HG03342 (cell line): Measurements from ENCODE around the gene DNTT.

Experiments
- ATAC-seq: cut with Tn5 transposase; IDR thresholded peaks from one replicate; pipeline ENCODE4 v1.9.1; 2021; ENCODE audit warnings: mild to moderate bottlenecking, moderate library complexity; ENCODE audit not compliant: unreplicated experiment

Gene DNTT

DNA sequence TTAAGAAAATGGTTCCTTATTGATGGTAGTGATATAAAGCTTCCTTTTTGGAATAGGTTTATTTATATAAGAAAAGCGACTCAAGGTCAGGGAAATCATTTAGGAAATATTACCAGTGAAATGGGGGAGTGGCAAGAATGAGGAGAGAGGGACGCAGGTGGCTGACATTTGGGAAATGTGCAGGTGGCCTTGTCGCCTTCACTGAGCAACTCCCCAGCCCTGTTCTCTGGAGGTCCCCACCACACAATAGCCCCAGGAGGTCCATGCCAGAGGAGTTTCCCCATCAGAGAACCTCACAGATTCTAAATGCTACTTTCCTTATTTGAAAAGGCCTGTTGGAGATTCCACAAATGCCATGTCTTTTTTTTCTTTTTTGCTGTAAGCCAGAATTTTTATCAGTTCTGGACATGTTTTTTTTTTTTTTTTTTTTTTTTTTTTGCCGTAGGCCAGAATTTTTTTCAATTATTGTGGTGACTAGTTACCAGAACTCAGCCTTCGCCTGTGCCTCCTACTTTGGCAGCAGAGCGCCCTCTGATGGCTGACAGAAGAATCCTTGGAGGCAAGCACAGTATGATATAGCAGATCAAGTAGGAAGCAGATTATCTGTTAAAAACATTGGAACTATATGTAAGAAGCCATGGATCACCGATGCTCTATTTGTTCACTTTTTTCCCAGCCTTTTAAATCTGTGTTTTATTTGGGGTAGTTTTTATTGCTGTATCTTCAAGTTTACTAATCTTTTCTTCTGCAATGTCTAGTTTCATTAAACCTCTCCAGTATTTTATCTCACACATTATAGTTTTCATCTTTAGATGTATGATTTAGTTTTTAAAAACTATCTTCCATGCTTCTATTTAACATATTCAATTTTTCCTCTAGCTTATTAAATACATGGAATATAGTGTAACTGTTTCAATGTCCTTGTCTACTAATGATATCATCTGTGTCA lies 36.0 kb downstream of the DNTT start:
- ATAC-seq, result peak; percentile 71

DNA sequence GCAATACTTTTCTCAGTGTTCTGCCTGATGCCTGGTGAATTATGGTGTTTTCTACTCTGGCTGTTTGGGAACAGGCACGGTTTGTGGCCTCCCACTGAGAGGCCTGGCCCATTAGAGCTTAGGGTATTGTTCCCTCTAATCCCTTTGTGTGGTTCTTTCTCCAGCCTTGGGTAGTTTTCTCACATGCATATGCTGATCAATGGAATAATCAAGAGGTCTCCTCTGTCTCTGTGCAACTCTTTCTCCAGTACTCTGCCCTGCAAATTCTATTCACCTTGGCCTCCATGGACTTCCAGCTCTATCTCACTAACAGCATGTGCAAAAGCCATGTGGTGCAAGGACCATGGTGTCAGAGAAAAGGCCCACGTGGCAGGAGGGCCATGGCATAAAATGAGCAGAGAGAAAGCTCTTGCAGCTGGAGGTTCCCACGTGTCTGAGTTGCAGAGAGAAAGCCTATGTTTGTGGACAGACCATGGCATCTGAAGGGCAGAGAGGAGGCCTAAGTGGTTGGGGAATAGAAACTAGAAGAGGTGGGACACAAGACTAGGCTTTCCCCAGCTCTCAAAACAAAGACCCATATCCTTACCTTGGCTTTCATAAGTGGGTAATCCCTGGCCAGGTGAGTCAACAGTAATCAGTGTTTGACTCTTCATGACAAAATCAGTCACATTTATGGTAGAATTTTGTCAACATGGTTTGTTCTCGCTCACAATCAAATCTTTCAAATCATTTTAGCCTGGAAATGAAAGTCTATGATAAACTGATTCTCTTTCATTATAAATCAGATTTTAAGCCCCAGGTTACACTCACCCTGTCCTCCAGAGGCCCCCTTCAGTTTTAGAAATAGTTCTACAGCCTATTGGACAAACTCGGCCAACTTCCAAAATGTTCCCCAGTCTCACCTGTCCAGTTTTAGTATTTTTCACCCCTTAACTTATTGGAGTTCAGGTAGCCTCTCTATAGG lies 37.3 kb downstream of the DNTT start:
- no peak for ATAC-seq

DNA sequence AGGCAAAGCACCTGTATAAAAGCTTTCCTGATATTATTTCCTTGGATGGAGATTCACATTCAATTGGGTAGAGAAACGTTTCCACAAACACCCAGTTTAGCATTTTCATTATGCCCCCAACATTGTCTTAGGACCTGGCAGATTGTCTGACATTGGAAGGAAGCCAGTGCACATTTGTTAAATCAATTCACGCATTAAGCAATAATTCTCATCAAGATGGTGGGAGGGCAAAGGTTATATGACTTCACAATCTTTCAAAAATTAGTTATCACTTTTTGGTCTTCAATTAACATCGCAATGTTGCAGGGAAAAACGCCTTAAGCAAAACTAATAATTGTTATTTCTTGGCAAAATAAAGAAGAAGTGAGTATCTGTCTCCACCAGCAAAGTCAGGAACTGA lies 38.2 kb downstream of the DNTT start:
- ATAC-seq, result no peak

DNA sequence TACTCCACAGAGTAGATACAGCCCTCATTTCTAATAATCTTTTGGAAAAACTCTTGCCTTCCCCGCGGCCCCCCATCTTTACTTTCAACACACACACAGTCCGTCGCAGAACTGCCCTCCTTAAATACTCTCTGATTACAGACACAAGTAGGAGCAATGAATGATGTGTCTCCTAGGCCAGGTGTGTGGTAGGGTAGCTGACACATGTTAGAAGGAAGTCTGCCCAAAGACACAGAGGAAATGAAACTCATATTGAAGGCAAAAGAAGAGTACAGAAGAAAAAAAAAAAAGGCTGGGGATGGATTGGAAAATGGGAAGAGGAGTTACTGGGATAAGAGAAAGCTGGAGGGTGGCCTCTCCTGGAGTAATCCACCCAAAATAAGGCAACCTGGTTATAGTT lies 39.9 kb downstream of the DNTT start:
- ATAC-seq, result no peak

DNA sequence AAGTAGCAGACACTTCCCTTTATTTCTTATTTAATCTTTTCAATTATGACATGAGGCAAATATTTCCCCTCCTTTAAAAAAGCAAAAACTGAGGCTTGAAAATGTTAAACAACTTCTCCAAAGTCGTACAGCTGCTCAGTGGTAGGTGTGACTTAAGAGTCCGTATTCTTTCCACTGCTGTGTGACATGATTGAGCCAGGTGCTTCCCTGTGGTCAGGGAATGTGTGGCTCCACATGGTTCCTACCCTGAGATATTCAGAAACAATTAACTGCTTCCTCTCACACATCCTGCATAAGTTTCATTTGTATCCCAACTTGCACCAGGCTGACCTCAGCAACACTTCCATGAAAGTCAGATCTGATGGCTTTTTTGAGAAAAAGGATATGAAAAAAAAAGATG lies 41.0 kb downstream of the DNTT start:
- no peak for ATAC-seq

DNA sequence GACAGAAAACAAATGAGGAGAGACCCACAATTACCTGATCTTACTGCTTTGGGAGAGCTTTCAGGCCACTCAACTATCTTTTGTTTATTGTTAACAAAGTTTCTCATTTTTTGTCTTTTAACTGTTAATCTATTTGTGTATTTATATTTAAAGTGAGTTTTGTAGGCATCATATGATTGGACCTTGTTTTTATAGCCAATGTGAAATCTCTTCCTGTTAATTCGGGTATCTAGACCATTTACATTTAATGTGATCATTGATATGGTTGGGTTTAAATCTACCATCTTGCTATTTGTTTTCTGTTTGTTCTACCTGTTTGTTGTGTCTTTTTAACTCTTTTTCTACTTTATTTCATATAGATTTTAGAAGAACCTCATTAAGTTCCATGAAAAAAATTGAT lies 42.1 kb downstream of the DNTT start:
- no peak for ATAC-seq

DNA sequence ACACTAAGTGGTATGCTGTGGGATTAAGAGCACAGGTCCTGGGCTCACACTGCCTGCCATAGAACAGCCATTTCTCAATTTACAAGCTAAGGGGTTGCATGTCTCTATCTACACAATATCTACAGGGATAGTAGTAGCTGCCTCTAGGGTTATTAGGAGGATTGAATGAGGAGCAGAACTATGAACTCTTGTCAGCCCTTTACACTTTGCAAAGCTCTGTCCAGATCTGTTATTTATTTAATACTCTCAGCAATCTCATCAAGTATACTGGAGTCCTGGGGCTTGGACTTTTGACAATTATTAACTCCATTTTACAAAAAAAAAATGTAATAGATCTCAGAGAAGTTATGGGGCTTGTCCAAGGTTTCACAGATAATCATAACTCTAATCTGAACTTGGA lies 47.8 kb downstream of the DNTT start:
- ATAC-seq, result no peak

DNA sequence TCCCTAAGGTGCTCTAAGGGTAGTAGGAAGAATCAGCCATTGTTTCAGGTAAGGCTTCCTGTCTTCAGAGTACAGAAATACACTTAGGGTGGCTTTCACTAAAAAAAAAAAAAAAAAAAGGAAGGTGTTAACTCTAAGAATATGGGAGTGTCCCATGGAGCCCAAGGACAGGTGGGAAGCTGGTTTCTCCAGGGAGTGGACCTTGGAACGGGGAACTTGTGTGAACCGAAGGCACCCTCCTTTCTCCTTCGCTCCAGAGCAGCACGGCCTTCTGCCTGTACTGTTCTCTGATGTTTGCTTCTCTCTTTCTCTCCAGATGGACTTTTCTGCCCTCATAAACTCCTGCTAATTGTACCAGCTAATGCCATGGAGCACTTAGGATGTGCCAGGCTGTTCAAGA lies 48.3 kb downstream of the DNTT start:
- ATAC-seq, result no peak

DNA sequence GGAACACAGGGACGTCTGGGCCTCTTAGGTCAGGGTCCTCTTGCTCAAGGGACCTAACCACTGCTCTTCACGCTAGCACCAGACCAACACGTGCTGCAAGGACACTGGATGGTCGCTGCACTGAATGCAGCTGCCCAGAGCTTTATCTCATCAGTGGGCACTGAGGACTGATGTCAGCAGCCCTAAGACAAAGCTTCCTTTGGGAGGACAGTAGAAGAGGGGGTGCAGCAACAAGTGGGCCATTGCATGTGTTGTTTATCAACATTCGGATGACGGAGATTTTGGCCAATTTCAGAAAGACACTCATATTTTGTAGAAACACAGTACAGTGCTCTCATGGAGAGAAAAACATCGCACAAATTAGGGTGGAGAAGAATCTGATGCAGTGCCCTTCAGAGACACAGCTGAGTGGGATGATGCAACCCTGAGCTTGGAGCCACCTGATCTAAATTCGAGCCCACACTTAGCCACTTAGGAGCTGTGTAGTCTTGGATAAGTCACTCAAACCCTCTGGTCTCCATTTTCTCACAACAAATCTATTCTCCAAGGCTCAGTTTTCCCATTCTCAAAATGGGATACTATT lies 52.9 kb downstream of the DNTT start:
- no peak for ATAC-seq

DNA sequence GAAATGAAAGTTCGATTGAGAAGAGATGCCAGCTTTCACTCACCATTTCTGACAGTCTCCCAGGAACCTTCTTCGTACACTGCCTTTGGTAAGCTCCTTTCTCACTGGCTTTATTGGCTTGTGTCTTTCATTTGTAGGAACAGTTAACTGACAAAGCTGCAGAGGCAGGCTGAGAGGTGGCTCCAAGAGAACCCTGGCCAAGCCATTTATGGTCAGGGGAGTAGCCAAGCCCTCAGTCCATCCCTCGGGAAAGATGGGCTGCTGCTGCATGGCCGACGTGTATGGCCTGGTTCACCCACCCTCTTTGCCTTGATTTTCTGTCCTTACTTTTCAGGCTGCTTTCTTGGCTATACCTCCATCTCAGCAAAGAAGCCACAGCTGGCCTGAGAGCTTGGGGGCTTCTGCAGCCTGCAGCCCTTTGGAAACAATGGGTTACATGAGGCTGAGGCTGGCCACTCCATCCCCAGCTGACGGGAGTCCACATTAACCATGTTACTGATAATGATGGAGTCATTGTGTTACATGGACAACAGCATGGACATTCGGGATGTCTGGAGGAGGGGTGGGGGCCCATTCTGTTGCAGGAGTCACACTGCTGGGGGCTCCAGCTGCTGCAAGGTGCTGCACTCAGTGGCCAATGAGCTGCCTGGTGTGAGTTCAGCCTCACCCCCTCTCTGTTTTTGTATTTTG lies 54.8 kb downstream of the DNTT start, which contains the start of gene OPALIN:
Gene OPALIN, minus strand, starts transcription at position 152 of the 690 bp plus-strand sequence. Its CDS starts 106 bp downstream, at position 46.
- ATAC-seq, result no peak

DNA sequence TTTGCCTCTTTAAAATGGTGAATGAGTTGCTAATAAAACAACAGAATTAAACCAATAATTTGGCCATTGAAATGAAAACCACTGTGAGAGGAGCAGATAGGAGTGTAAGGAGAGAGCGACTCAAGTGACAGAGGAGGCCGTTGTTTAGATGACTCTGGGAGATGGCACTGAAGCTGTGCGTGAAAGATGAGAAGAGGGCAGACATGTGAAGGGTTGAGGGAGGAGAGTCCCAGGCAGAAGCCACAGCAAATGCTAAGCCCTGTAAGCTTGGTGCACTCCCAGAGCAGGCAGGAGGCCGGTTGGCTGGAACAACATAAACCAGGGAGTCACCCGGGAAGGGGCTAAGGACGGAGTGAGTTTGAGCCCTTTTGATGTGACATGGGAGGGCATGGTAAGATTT lies 55.4 kb downstream of the DNTT start:
- no peak for ATAC-seq

DNA sequence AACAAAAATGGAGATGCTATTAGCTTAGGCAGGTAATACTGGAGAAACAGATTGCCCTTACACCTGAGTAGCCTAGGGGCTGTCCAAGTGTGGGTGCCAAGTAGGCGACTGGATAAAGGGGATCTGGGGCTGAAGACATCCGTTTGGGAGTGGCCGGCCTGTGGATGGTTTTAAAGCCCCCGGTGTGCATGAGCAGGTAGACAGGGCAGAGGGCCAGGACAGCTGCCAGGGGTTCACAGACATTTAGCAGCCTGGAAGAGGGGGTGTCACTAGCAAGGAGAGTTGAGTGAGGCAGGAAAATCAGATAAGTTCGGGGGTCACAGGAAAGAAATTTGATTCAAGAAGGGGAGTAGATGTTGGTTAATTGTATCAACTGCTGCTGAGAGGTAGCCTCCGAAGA lies 56.1 kb downstream of the DNTT start:
- ATAC-seq, result no peak

DNA sequence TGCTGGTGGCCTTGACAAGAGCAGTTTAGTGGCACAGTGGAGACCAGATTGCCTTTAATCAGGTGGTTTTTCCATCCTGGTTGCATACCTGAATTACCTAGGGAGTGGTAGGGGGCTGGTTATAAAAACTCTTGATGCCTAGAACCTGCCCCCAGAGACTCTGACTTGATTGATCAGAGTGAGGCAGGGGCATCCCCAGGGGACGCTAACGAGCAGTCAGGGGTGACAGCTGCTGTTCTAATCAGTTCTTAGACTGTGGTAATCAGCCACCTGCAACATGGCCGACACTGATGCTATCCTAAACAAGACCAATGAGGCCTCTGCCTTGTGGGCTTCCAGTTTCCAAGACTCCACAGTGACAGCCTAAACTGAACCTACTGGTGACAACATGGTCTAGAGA lies 56.5 kb downstream of the DNTT start:
- no peak for ATAC-seq

DNA sequence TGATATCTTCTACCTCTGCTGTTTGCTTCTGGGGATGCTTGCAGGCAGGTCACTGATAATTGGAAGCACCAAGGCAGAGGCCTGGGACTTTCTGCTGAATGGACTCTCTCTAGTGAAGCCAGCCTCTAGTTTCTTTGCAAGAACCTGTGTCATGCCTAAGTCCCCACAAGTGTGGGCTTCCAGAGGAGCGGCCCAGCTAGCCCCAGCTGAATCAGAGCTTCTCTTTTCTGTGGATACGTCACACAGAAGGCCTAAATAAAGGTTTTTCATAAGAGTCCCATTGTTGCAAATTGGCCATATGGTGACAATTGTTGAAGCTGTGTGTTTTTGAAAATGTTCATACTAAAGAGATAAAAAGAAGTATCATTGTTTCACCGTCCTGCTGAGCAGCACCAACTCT lies 61.3 kb downstream of the DNTT start:
- ATAC-seq, result no peak

DNA sequence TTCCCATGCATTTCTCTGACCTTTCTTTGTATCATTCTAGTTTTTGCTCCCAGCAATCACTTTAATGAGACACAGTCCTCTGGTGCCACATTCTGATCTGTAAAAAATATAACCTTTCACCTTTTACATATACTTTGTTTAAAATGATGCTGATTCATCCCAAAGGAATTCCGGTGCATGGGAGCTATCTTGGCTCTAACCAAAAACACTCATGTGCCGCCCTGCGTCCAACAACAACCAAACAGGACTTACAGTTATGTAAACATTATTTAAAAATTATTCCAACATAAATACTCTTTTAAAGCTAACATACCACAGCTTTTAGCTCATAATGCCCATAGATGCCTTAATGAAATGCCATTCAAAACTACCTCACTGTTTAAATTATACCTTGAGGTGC lies 62.3 kb downstream of the DNTT start:
- ATAC-seq, result no peak

DNA sequence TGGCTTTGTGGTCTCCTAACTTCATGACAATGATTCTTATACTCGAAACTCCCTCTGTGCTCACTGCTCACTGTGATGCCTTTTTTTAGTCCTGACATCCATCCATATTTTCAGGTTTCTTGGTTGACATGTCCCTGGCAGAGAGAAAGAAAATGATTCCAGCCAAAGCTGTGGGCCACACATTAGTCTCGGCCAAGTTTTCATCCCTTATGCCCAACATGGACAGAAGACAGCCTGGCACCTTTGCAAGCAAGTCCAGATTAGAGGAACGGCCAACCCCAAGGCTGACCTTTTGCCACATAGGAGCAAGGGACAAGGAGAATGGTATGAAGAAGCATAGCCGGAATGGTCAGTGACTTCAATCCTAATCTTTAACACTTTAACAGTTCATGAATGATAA lies 63.2 kb downstream of the DNTT start:
- no peak for ATAC-seq

DNA sequence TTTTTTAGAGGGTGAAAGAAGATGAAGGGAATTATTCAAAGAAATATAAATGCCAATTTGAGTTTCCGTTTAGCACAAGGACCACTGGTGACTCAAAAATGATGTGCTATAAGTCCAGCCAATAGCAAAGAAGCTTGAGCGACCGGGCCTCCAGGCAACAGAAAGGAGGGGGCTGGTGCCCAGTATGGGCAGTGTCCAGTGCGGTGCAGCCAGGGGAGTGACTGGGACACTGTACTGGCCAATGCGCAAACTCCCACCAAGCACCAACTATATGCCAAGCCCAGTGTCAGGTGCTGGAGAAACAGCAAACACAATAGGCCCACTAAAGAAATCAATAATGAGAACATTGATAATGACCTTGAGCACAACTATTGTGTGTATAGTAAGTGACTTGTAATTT lies 64.7 kb downstream of the DNTT start:
- ATAC-seq, result no peak

DNA sequence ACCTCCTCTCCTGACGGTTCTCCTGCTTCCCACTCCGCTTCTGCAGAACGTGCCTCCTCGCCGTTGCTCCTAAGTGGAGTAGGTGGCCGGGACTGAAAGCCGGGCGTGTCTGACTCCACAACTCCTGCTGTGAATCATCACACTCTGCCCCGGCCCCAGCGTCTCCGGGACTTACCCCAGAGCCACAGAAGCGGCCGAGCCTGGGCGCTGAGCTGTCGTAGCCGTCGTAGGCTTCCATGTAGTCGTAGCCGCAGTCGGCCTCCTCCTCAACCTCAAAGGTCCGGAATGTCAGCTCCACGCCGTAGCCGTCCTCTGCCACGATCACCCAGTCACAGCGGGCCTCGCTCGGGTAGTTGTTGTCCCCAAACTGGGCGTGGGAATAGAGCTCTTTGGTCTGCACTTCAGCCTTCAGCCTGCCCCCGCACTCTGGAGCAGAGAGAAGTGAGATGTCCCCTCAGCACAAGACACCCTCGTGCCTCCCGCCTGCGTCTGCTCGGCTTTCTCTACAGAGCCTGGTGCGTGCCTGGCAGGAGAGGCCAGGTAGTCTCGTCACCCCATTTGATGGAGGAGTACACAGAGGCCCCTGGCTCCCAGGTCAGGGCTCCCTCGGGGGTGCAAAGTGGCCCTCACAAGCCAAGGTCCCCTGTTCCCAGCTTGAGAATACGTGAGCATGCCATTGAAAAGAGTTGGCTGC lies 65.8 kb downstream of the DNTT start:
- ATAC-seq, result no peak

DNA sequence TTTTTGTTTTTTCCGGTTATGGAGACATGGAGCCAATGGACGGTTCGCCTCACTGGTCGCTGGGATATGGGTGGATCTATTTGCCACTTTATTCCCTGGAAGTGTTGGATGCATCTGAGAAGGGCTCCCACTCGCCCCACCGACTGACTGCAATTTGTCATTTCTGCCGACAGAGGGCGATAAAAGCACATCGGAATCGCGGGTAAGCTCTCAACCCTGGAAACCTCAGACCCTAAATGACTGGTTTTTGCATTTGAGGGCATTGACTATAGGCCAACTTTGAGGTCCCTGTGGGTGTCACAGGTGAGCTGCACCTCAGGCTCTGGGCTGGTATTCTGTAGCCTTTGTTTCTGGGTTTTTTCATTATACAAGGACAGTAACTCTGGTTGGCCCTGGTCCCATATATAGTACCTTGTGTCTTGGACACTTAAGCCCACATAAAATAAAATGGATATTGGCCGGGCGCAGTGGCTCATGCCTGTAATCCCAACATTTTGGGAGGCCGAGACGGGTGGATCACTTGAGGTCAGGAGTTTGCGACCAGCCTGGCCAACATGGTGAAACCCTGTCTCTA lies 66.4 kb downstream of the DNTT start:
- ATAC-seq, result no peak

DNA sequence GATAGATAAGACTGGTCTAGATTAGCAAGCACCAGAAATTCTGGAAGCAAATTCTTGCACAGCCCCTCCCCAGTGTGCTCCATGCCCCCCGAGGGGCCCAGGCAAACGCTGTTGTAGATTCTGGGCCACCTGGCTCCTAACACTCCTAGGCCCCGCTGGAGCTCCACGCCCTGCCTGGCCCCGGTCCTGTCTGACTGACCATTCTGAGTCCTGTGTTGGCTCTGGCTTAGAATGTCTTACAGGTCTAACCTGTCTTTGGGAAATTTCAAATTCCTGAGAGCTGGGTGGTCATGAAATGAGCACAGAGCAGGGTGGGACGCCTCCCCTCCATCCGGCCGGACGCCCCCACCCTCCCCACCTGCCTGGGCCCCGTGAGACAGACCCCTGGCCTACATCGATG lies 67.1 kb downstream of the DNTT start:
- ATAC-seq, result no peak
